NB4 (cell line): ENCODE results near the gene GRAMD4.

Experiments
- CTCF ChIP-seq: IDR thresholded peaks from one replicate; pipeline ENCODE4 v1.5.1; 2012; ENCODE audit warnings: low read depth, low read length
- MAX ChIP-seq: IDR thresholded peaks from 2 replicates; pipeline ENCODE4 v1.6.1; 2011; ENCODE audit warnings: low read depth, low read length
- MYC ChIP-seq: IDR thresholded peaks from 2 replicates; pipeline ENCODE4 v1.6.1; 2011; ENCODE audit warnings: low read depth, low read length
- POLR2A ChIP-seq: IDR thresholded peaks from 2 replicates; pipeline ENCODE4 v1.6.1; 2011; ENCODE audit warnings: mild to moderate bottlenecking; ENCODE audit not compliant: insufficient read length; ENCODE audit errors: extremely low read depth

GRCh38 chr22:46703171-46703995 lies 83.2 kb downstream of the GRAMD4 start:
- TF ChIP-seq CTCF = no peak
- no peak for TF ChIP-seq POLR2A
- TF ChIP-seq MYC = no peak
- TF ChIP-seq MAX = no peak
